GM23338 (cell line): ENCODE measurements around the gene HERPUD2. TPM values are rescaled to one million over a fixed set of nuclear protein-coding genes. Genes with fewer than 3 reads are reported as not detected.

Source experiments
- ATAC-seq: fragments of 200-7000 bp; cut with Tn5 transposase; 3 replicates; pipeline ENCODE4 v1.9.1; 2020
- DNase-seq: peaks from one replicate; pipeline ENCODE4 v3.0.0-alpha.2; 2015; ENCODE audit warnings: low spot score
- H2AFZ ChIP-seq: fragments of 200-600 bp; sonication (generic); 2 replicates; pipeline ENCODE4 v1.8.0; 2016; ENCODE audit warnings: antibody characterized with exemption, mild to moderate bottlenecking, moderate library complexity
- H3F3A ChIP-seq: fragments of 200-600 bp; sonication (generic); replicated peaks from 2 replicates; pipeline ENCODE4 v1.8.0; 2017; ENCODE audit warnings: antibody characterized with exemption, mixed run types, low read depth
- H3K27ac ChIP-seq: fragments of 200-600 bp; sonication (generic); 2 replicates; pipeline ENCODE4 v1.6.1; 2016; ENCODE audit warnings: low read depth
- H3K27me3 ChIP-seq: fragments of 200-600 bp; sonication (generic); 2 replicates; pipeline ENCODE4 v1.8.0; 2016; ENCODE audit warnings: mild to moderate bottlenecking, mixed run types, moderate library complexity; ENCODE audit not compliant: insufficient read depth
- H3K36me3 ChIP-seq: fragments of 200-600 bp; sonication (generic); 2 replicates; pipeline ENCODE4 v1.8.0; 2016; ENCODE audit warnings: mild to moderate bottlenecking; ENCODE audit not compliant: insufficient read depth
- H3K4me1 ChIP-seq: fragments of 200-600 bp; sonication (generic); 2 replicates; pipeline ENCODE4 v1.8.0; 2016; ENCODE audit warnings: mild to moderate bottlenecking, moderate library complexity; ENCODE audit not compliant: insufficient read depth
- H3K4me2 ChIP-seq: fragments of 200-600 bp; sonication (generic); 2 replicates; pipeline ENCODE4 v1.7.1; 2017; ENCODE audit warnings: mixed run types
- H3K4me3 ChIP-seq: fragments of 200-600 bp; sonication (generic); 2 replicates; pipeline ENCODE4 v1.6.1; 2016; ENCODE audit warnings: mixed run types
- H3K79me2 ChIP-seq: fragments of 200-600 bp; sonication (generic); replicated peaks from 2 replicates; pipeline ENCODE4 v1.8.0; 2017; ENCODE audit warnings: mild to moderate bottlenecking; ENCODE audit not compliant: insufficient read depth
- H3K9me2 ChIP-seq: fragments of 200-600 bp; sonication (generic); 2 replicates; pipeline ENCODE4 v1.8.0; 2017; ENCODE audit not compliant: insufficient read depth
- H4K20me1 ChIP-seq: fragments of 200-600 bp; sonication (generic); replicated peaks from 2 replicates; pipeline ENCODE4 v1.8.0; 2017; ENCODE audit warnings: mild to moderate bottlenecking; ENCODE audit not compliant: insufficient read depth
- H3K27ac Mint-ChIP-seq: 2 replicates; pipeline ENCODE4 v1.8.0; 2020; ENCODE audit warnings: inconsistent platforms, mild to moderate bottlenecking, moderate library complexity, mixed read lengths
- H3K27me3 Mint-ChIP-seq: 3 replicates; pipeline ENCODE4 v1.8.0; 2022; ENCODE audit warnings: low read depth, mild to moderate bottlenecking, moderate library complexity, mixed read lengths, inconsistent platforms; ENCODE audit not compliant: insufficient read depth, poor library complexity
- H3K36me3 Mint-ChIP-seq: 3 replicates; pipeline ENCODE4 v1.8.0; 2021; ENCODE audit warnings: low read depth, mild to moderate bottlenecking, inconsistent platforms, moderate library complexity, mixed read lengths
- H3K4me1 Mint-ChIP-seq: 3 replicates; pipeline ENCODE4 v1.8.0; 2020; ENCODE audit warnings: mild to moderate bottlenecking, inconsistent platforms, mixed read lengths
- H3K4me3 Mint-ChIP-seq: 3 replicates; pipeline ENCODE4 v1.8.0; 2021; ENCODE audit warnings: moderate library complexity, mild to moderate bottlenecking, inconsistent platforms, mixed read lengths
- H3K9me3 Mint-ChIP-seq: 3 replicates; pipeline ENCODE4 v1.8.0; 2020; ENCODE audit warnings: moderate library complexity, mild to moderate bottlenecking, inconsistent platforms, mixed read lengths
- CREB1 ChIP-seq: fragments of 250-450 bp; sonication (Bioruptor Pico); IDR thresholded peaks from 2 replicates; pipeline ENCODE4 v1.5.0; 2020; ENCODE audit warnings: low read depth, mild to moderate bottlenecking, moderate library complexity
- CTCF ChIP-seq, 2 experiments: fragments of 200-600 bp in 1 of 2; sonication (generic) in 1 of 2; conservative IDR thresholded peaks; 2 replicates each; pipeline versions ENCODE4 v1.5.1 to v1.6.1; 2016 to 2017; ENCODE audit warnings: antibody characterized with exemption in 2 of 2, low read depth in 2 of 2, mild to moderate bottlenecking in 2 of 2, moderate library complexity in 1 of 2
- ETS1 ChIP-seq: IDR thresholded peaks from 2 replicates; pipeline ENCODE4 v1.6.1; 2016; ENCODE audit warnings: antibody characterized with exemption
- EZH2 ChIP-seq: fragments of 200-600 bp; sonication (generic); IDR thresholded peaks from one replicate; pipeline ENCODE4 v1.8.0; 2017; ENCODE audit warnings: antibody characterized with exemption, mild to moderate bottlenecking, low read depth; ENCODE audit not compliant: unreplicated experiment
- EZH2phosphoT487 ChIP-seq: fragments of 200-600 bp; sonication (generic); IDR thresholded peaks from one replicate; pipeline ENCODE4 v1.8.1; 2018; ENCODE audit warnings: antibody characterized with exemption; ENCODE audit not compliant: unreplicated experiment
- JUNB ChIP-seq: IDR thresholded peaks from one replicate; pipeline ENCODE4 v1.6.1; 2016; ENCODE audit warnings: antibody characterized with exemption; ENCODE audit not compliant: unreplicated experiment
- POLR2AphosphoS5 ChIP-seq: IDR thresholded peaks from 2 replicates; pipeline ENCODE4 v1.6.1; 2016; ENCODE audit warnings: antibody characterized with exemption, low read depth
- STAT1 ChIP-seq: IDR thresholded peaks from one replicate; pipeline ENCODE4 v1.6.1; 2016; ENCODE audit warnings: antibody characterized with exemption; ENCODE audit not compliant: unreplicated experiment
- ZNF114 ChIP-seq: fragments of 250-450 bp; sonication (Bioruptor Pico); IDR thresholded peaks from 2 replicates; pipeline ENCODE4 v1.5.0; 2020; ENCODE audit warnings: mild to moderate bottlenecking, moderate library complexity
- ZNF331 ChIP-seq: fragments of 250-450 bp; sonication (Bioruptor Pico); IDR thresholded peaks from 2 replicates; pipeline ENCODE4 v1.5.0; 2020; ENCODE audit warnings: low read depth, mild to moderate bottlenecking, moderate library complexity
- polyA plus RNA-seq: library from polyadenylated mRNA; unstranded; fragments of >200 nt; fragmentation: Nextera tagmentation; extraction: Ambion mirVana; gene quantifications from 2 replicates; pipeline ENCODE4 v1.2.1, GENCODE V29; 2016
- total RNA-seq: library from RNA; depleted of rRNA; stranded (reverse); fragments of >200 nt; shearing (Covaris generic); gene quantifications from 2 replicates; pipeline ENCODE4 v1.2.3, GENCODE V29; 2014
- TF ChIP-seq, protein P1 (sequence below): IDR thresholded peaks from one replicate; pipeline ENCODE4 v1.6.1; 2018; ENCODE audit warnings: antibody characterized with exemption; ENCODE audit not compliant: unreplicated experiment

The HERPUD2 gene
- total and polyA plus RNA-seq, 2 experiments from 2014 or later, result 8.0 to 12.0 TPM

DNA sequence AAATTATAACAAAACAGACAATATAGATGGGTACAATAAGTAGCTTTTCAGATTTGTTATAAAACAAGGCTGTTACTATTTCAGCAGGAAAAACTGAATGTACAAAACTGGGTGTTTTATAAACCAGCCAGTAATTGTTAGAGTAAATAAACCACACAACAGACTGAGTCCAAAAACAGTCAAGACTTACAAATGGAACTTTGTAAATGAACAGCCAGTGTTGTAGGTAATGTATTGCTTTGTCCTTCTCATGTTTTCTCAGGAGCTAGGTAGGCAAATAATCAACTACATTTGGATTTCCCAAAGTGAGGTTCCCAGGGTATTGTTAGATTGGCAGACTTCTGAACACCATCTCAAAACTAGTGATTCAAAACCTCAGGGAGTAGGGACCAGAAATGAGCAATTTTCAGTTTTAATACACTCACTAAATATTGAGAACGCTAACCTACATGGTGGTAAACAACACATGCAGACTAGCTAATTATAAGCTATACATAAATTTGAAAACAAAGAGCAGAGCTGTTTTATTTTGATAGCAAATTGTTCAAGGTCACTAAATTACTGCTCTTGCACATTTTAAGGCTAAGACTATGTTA, 36.2 kb downstream of the HERPUD2 start:
- Histone ChIP-seq H3K79me2 (no peaks in the 10 kb centered on the region; the same call in 1 of the 2 replicates), H3K36me3 (peaks cover 9% of the 10 kb centered on the region; the same call in 1 of the 2 replicates), H3K4me2 (no peak overlapping the region), H3K9me2 (no peaks in the 10 kb centered on the region), H3F3A (no peaks in the 10 kb centered on the region), H2AFZ (no peak overlapping the region), H3K4me3 (no peak overlapping the region), H3K27ac (no peak overlapping the region), H4K20me1 (no peaks in the 10 kb centered on the region), H3K4me1 (no peaks in the 10 kb centered on the region), H3K27me3 (no peaks in the 10 kb centered on the region)
- Mint-ChIP-seq H3K27me3 (peaks cover 3% of the 10 kb centered on the region), H3K27ac (no peak overlapping the region), H3K36me3 (peaks cover 35% of the 10 kb centered on the region), H3K9me3 (peaks cover 27% of the 10 kb centered on the region), H3K4me3 (no peak overlapping the region), H3K4me1 (no peaks in the 10 kb centered on the region)
- ATAC-seq (no peak), DNase-seq (no peak)
- TF ChIP-seq, protein P1, sequence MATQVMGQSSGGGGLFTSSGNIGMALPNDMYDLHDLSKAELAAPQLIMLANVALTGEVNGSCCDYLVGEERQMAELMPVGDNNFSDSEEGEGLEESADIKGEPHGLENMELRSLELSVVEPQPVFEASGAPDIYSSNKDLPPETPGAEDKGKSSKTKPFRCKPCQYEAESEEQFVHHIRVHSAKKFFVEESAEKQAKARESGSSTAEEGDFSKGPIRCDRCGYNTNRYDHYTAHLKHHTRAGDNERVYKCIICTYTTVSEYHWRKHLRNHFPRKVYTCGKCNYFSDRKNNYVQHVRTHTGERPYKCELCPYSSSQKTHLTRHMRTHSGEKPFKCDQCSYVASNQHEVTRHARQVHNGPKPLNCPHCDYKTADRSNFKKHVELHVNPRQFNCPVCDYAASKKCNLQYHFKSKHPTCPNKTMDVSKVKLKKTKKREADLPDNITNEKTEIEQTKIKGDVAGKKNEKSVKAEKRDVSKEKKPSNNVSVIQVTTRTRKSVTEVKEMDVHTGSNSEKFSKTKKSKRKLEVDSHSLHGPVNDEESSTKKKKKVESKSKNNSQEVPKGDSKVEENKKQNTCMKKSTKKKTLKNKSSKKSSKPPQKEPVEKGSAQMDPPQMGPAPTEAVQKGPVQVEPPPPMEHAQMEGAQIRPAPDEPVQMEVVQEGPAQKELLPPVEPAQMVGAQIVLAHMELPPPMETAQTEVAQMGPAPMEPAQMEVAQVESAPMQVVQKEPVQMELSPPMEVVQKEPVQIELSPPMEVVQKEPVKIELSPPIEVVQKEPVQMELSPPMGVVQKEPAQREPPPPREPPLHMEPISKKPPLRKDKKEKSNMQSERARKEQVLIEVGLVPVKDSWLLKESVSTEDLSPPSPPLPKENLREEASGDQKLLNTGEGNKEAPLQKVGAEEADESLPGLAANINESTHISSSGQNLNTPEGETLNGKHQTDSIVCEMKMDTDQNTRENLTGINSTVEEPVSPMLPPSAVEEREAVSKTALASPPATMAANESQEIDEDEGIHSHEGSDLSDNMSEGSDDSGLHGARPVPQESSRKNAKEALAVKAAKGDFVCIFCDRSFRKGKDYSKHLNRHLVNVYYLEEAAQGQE, result no peak
- no peak for TF ChIP-seq CTCF (conservative IDR thresholded peaks at IDR 0.05; ENCODE audit: low read depth in 2 of 2)
- no peak for TF ChIP-seq ETS1
- TF ChIP-seq EZH2, result no peak
- no peak for TF ChIP-seq JUNB
- no peak for TF ChIP-seq POLR2AphosphoS5
- TF ChIP-seq ZNF331 (CRISPR knock-in tag), result no peak

GRCh38 chr7:35657125-35657524, 37.8 kb downstream of the HERPUD2 start:
- ATAC-seq (no peak), DNase-seq (no peak)
- Histone ChIP-seq H2AFZ (no peak overlapping the region), H3K36me3 (0 out of 2 replicates have a peak, but pooled peaks cover 4% of the 10 kb centered on the region), H3K4me1 (no peaks in the 10 kb centered on the region), H3K27me3 (no peaks in the 10 kb centered on the region), H3K79me2 (peaks cover 6% of the 10 kb centered on the region), H3K9me2 (no peaks in the 10 kb centered on the region), H4K20me1 (no peaks in the 10 kb centered on the region), H3K4me3 (no peak overlapping the region), H3F3A (no peaks in the 10 kb centered on the region), H3K27ac (no peak overlapping the region), H3K4me2 (no peak overlapping the region)
- no peak overlapping the region for H3K27ac Mint-ChIP-seq
- H3K36me3 Mint-ChIP-seq, result peaks cover 33% of the 10 kb centered on the region; the same call in 2 of the 3 replicates
- H3K9me3 Mint-ChIP-seq, result peaks cover 18% of the 10 kb centered on the region; the same call in 2 of the 3 replicates
- H3K27me3 Mint-ChIP-seq, result peaks cover 3% of the 10 kb centered on the region
- no peak overlapping the region for H3K4me3 Mint-ChIP-seq
- H3K4me1 Mint-ChIP-seq, result no peaks in the 10 kb centered on the region
- TF ChIP-seq CREB1 (CRISPR knock-in tag) (no peak), EZH2 (no peak), POLR2AphosphoS5 (no peak), ZNF114 (CRISPR knock-in tag) (no peak), EZH2phosphoT487 (no peak), STAT1 (no peak), JUNB (no peak), ETS1 (no peak)
- TF ChIP-seq, protein P1, result no peak
